Inflammatory macrophage treated with lipopolysaccharide for 4 hours (primary cell): ENCODE results near the gene EPHA1.
"Not testable (repeated sequence)": the region's sequence is repeated elsewhere in the genome, so short reads cannot be mapped to it uniquely, and the experiment has no call there.

Experiments
- DNase-seq: peaks from one replicate; pipeline ENCODE4 v3.0.0-alpha.2; 2020

EPHA1 gene

GRCh38 chr7:143401265-143401664 lies 7.4 kb downstream of the EPHA1 start:
- no peak for DNase-seq

GRCh38 chr7:143399642-143400041 lies 9.0 kb downstream of the EPHA1 start:
- no peak for DNase-seq

- no peak for DNase-seq
Observed at GRCh38 chr7:143399151-143399550, 9.5 kb downstream of the EPHA1 start.

DNA sequence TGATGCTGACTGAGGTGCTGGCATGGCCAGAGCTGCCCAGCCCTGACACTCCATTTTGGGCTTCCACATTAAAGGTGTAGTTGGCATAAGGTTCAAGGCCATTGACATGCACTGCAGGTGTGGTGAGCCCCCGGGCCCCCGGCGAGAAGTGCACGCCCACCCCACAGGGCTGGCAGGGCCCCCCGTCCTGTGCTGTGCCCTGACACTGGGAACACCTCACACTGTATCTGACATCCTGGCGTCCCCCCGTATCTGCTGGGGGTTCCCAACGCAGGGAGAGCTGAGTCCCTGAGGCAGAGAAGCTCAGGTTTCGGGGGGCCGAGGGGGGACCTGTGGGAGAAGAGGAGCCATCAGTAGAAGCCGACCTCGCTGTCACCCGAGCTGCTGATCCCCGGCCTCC lies 10.0 kb downstream of the EPHA1 start:
- no peak for DNase-seq

DNA sequence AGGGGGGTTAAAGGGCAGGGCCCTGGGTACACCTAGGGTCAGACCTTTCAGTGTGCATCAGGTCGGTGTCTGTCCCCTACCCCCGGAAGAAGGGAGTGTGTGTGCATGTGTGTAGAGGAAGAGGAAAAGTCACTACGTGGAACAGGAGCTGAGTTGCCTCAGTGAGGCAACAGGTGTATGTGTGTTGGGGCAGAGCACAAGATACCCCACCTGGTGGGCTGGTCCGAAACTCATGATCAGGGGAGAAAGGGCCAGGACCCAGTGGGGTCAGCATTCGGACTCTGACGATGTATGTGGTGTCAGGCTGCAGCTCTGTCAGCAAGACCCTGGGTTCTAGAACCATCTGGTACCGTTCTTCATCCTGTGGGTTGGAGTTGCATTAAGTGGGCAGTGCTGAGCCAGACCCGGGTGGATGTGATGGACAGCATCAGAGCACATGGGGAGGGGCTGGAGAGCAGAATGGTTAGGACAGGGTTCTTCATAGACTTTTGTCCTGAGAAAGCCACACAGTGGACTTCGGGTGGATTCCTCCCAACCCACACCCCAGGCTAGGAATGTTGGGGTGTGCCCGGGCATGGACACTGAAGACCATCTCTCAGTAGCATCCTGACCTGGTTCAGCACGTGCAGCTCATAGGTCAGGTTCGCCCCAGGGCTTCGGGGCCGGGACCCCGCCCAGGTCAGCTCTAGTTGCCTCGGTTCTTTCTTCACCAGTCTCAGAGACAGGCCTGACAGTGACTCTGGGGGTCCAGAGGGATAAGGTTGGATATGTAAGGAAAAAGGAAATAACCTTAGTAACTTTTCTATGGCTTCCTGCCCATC lies 10.7 kb downstream of the EPHA1 start:
- no peak for DNase-seq

GRCh38 chr7:143396625-143397556 lies 11.8 kb downstream of the EPHA1 start:
- DNase-seq = no peak

- no peak for DNase-seq
Observed at GRCh38 chr7:143396182-143396581, 12.5 kb downstream of the EPHA1 start.

- DNase-seq = peak; percentile 45
Observed at GRCh38 chr7:143395187-143396149, 13.2 kb downstream of the EPHA1 start.

DNA sequence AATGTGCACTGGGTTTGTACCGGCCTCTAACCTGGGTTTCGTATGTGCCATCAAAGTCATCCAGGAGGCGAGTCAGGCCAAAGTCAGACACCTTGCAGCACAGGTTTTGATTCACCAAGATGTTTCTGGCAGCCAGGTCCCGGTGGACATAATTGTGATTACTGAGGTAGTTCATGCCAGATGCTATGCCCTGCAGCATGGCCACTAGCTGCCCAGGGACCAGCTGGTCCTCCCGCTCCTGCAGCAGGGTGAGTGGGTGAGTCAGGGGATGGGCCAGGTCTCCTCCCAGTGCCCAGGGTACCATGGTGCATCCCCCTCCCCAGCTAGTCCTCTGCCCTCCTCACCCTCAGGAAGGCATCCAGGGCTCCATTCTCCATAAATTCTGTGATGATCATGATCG lies 13.9 kb downstream of the EPHA1 start:
- no peak for DNase-seq

DNA sequence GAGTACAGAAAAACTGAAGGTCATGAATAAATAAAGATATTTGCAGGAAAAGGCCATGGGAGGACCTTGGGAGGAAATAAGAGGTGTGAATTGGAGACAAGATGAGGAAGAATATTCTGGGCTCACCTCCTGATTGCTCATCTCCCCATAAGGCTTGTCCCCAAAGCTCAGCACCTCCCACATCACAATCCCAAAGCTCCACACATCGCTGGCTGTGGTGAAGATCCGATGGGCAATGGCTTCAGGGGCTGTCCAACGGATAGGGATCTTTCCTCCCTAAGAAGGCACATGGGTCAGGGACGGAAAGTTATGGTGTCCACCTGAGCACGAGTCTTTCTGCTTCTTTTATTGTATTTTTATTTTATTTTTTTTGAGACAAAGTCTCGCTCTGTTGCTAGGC lies 14.6 kb downstream of the EPHA1 start:
- DNase-seq = no peak

GRCh38 chr7:143393267-143394041 lies 15.2 kb downstream of the EPHA1 start:
- DNase-seq = no peak

DNA sequence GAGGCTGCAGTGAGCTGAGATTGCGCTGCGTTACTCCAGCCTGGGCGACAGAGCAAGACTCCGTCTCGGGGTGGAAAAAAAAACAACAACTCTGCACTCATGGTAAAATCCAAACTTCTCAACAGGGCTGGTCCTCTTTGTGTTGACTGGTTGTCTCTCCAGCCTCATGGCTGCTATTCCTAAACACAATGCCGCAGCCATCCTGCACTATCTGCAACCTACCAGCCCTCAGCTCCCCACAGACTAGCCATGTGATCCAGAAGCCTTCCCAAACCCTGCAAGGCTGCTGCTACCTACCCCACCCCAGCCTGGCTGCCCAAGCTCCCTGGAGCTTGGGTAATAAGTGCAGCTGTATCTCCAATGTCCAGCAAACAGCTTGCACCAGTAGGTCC lies 15.8 kb downstream of the EPHA1 start:
- no peak for DNase-seq

DNA sequence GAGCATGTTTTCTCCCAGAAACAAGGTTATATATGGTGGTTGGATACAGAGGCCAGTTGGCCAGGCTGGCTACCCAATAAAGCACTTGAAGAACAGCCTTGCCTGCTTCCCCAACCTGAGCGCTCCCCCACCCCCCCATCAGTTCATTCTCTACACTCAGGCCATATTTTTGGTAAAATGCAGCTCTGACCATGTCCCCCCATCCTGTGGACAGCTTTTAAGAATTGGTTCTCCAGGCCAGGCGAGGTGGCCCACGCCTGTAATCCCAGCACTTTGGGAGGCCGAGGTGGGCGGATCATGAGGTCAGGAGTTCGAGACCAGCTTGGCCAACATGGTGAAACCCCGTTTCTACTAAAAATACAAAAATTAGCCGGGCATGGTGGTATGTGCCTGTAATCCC lies 16.2 kb downstream of the EPHA1 start:
- DNase-seq = not testable (repeated sequence)

GRCh38 chr7:143391462-143392404 lies 16.9 kb downstream of the EPHA1 start:
- no peak for DNase-seq

DNA sequence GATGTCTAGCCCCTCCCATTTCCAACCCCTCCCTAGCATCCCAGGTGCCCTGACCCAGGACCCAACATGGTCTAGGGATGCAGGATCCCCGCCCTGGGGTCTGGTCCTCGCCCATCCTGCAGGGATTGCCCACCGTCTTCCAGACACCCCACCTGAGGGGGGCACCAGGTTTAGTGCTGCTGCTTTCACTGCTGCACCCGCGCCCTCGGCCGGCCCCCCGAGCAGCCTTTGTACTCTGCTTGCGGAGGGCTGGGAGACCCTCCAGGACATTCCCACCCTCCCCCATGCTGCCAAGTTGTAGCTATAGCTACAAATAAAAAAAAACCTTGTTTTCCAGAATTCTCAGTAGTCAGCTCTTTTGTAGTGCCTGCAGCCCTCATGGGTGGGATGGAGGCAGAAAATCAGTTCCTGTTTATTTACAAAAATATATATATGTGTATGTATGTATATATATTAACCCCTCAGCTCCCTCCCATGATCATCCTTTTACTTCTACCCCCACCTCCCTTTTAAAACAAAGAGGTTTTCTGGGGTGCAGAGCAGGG lies 17.8 kb downstream of the EPHA1 start:
- no peak for DNase-seq

- DNase-seq = no peak
Observed at GRCh38 chr7:143390104-143390772, 18.4 kb downstream of the EPHA1 start.

DNA sequence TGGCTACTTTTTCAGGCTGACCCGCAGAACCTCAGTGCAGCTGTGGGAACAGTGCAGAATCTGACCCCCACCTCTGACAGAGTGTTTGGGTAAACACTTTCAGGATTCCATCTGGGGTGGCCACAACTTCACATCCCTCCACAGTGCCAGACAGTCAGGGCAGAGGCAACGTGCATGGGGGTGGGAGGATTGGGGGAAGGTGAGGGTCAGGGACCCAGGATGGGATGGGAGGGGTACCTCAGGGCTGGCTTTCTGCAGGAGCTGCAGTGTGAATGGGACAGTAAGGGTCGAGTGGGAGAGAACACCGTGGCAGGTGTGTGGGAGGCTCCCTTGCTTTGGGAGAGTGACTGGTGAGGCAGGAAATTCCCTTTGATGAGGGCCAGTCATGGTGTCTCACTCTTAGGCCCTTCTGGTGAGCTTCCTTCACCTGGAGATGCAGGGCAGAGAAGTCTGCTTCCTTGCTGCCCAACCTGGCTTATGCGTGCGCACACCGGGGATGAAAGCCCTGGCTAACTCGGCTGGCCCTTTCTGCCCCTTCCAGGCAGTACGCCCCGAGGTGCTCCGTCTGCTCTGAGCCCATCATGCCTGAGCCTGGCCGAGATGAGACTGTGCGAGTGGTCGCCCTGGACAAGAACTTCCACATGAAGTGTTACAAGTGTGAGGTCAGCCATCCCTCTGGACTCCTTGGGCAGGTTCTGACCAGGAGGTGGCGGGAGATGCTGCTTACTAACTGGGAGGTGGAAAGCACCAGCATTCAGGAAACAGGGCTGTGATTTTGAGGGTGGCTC lies 19.1 kb downstream of the EPHA1 start:
- no peak for DNase-seq

DNA sequence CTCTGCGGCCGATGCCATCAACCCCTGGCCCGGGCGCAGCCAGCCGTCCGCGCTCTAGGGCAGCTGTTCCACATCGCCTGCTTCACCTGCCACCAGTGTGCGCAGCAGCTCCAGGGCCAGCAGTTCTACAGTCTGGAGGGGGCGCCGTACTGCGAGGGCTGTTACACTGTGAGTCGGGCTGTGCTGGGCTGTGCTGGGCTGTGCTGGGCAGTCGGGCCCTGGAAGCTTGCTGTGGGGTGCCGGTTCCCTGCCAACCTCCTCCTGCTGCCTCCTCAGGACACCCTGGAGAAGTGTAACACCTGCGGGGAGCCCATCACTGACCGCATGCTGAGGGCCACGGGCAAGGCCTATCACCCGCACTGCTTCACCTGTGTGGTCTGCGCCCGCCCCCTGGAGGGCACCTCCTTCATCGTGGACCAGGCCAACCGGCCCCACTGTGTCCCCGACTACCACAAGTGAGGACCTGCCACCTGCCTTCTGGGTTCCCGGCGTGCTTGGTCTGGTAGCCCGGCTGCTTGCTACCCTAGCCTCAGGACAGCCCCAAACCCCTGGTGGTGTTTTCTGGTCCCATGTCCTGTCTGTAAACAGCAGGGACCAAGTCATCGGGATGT lies 20.1 kb downstream of the EPHA1 start:
- DNase-seq = no peak

DNA sequence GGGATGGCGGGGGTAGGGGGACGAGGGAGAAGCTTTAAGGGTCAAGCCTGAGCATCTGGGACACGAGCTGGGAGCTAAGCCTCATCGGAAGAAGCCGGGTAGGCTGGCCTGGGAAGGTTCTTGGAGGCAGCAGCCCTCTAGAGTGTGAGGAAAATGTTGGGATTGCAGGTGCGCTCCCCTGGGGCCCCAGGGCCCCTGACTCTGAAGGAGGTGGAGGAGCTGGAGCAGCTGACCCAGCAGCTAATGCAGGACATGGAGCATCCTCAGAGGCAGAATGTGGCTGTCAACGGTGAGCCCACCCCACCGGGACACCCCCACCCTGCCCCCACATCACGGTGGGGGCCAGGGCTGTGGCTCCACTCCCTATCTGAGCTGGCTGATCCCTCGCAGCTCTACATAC lies 20.6 kb downstream of the EPHA1 start:
- DNase-seq = no peak
